Measurements from ENCODE around the gene DEPDC5. TPM values are rescaled to one million over a fixed set of nuclear protein-coding genes. Genes with fewer than 3 reads are reported as not detected.

The DEPDC5 gene
- total RNA-seq, 1 donor from 2014 or later, result 28.7 TPM

GRCh38 chr22:31954535-31955523, 201.0 kb downstream of the DEPDC5 start:
- Histone ChIP-seq H3K36me3 (peaks cover 0 to 19% of the 10 kb centered on the region in 2 donors), H3K27me3 (no peaks in the 10 kb centered on the region), H3K9me3 (no peaks in the 10 kb centered on the region), H3K27ac (peak overlapping the region; percentile 53), H3K4me1 (peaks cover 49% of the 10 kb centered on the region), H3K4me3 (no peak overlapping the region)
- DNase-seq (ENCODE audit: extremely low spot score in 2 of 2), result no peak
- intact Hi-C loops (cut with DNase I), result no loop called here
- TF ChIP-seq POLR2AphosphoS5 (IDR thresholded peaks at IDR 0.05; ENCODE audit: insufficient read depth in 1 of 2, low read depth in 1 of 2), result peak in 1 of 2 donors; percentile 49
- TF ChIP-seq CTCF (IDR thresholded peaks at IDR 0.05), result no peak

GRCh38 chr22:31956360-31956759, 202.5 kb downstream of the DEPDC5 start:
- Histone ChIP-seq H3K9me3 (no peaks in the 10 kb centered on the region), H3K4me1 (peaks cover 38% of the 10 kb centered on the region), H3K36me3 (peaks cover 0 to 19% of the 10 kb centered on the region in 2 donors), H3K4me3 (no peak overlapping the region), H3K27ac (no peak overlapping the region), H3K27me3 (no peaks in the 10 kb centered on the region)
- TF ChIP-seq CTCF (IDR thresholded peaks at IDR 0.05) (no peak), POLR2A (IDR thresholded peaks at IDR 0.05) (no peak), POLR2AphosphoS5 (IDR thresholded peaks at IDR 0.05; ENCODE audit: insufficient read depth in 1 of 2, low read depth in 1 of 2) (no peak)
- intact Hi-C loops (cut with DNase I), result no loop called here
- DNase-seq (ENCODE audit: extremely low spot score in 2 of 2), result no peak

Small RNA genes lying within 50 kb of the gene (small RNA-seq; reads per million reads assigned to genes)
- not detected for gene RN7SL20P

Other genes with a start within 250 kb of the DEPDC5 start
- gene PISD, start 91.8 kb upstream of the DEPDC5 start, total RNA-seq, result 50.3 TPM
- 37.3 TPM for gene PRR14L, start 3.9 kb upstream of the DEPDC5 start, total RNA-seq
- 86.2 TPM for gene YWHAH, start 190.5 kb downstream of the DEPDC5 start, total RNA-seq

Data from vagina (tissue), 2 donors.